SK-N-SH treated with all-trans-retinoic acid at 6 μM for 48 hours (cell line): ENCODE results near the gene GNAS.

Experiments
- ARNTL ChIP-seq: fragments of 450-650 bp; formaldehyde crosslinking; IDR thresholded peaks from 2 replicates; pipeline ENCODE4 v1.5.0; 2020; ENCODE audit warnings: low read depth, mild to moderate bottlenecking, moderate library complexity, borderline replicate concordance
- CREB5 ChIP-seq: fragments of 250-450 bp; sonication (Bioruptor Pico); IDR thresholded peaks from 2 replicates; pipeline ENCODE4 v1.5.1; 2020; ENCODE audit warnings: low read depth, mild to moderate bottlenecking, moderate library complexity
- CSDC2 ChIP-seq: fragments of 250-450 bp; sonication (Bioruptor Pico); IDR thresholded peaks from 2 replicates; pipeline ENCODE4 v1.5.0; 2020; ENCODE audit warnings: mild to moderate bottlenecking, moderate library complexity
- ESRRG ChIP-seq: fragments of 250-450 bp; sonication (Bioruptor Pico); IDR thresholded peaks from 2 replicates; pipeline ENCODE4 v1.6.1; 2021; ENCODE audit warnings: mild to moderate bottlenecking
- ISL1 ChIP-seq: fragments of 250-450 bp; sonication (Bioruptor Pico); IDR thresholded peaks from 2 replicates; pipeline ENCODE4 v2.1.2; 2022; ENCODE audit warnings: mild to moderate bottlenecking, moderate library complexity
- PATZ1 ChIP-seq: fragments of 250-450 bp; sonication (Bioruptor Pico); IDR thresholded peaks from 2 replicates; pipeline ENCODE4 v1.8.0; 2020; ENCODE audit warnings: mild to moderate bottlenecking, moderate library complexity, borderline replicate concordance
- ZC3H10 ChIP-seq: fragments of 250-450 bp; sonication (Bioruptor Pico); IDR thresholded peaks from 2 replicates; pipeline ENCODE4 v1.5.1; 2021; ENCODE audit warnings: mild to moderate bottlenecking, moderate library complexity
- ZFP3 ChIP-seq: fragments of 250-450 bp; sonication (Bioruptor Pico); IDR thresholded peaks from 2 replicates; pipeline ENCODE4 v1.5.0; 2020; ENCODE audit warnings: mild to moderate bottlenecking, moderate library complexity
- ZNF8 ChIP-seq: fragments of 450-650 bp; formaldehyde crosslinking; IDR thresholded peaks from 2 replicates; pipeline ENCODE4 v1.5.0; 2020; ENCODE audit warnings: mild to moderate bottlenecking, moderate library complexity

GRCh38 chr20:58899512-58899911 is 47.0 kb downstream of the GNAS start:
- no peak for TF ChIP-seq ZNF8 (CRISPR knock-in tag)
- TF ChIP-seq ISL1 (CRISPR knock-in tag): no peak
- no peak for TF ChIP-seq CREB5
- no peak for TF ChIP-seq PATZ1
- no peak for TF ChIP-seq CSDC2 (CRISPR knock-in tag)
- no peak for TF ChIP-seq ESRRG (CRISPR knock-in tag)
- no peak for TF ChIP-seq ARNTL (CRISPR knock-in tag)
- TF ChIP-seq ZC3H10 (CRISPR knock-in tag): no peak
- no peak for TF ChIP-seq ZFP3 (CRISPR knock-in tag)
